ENCODE data around the gene ALG10.
"Not testable (repeated sequence)": the region's sequence is repeated elsewhere in the genome, so short reads cannot be mapped to it uniquely, and the experiment has no call there.

Gene ALG10

GRCh38 chr12:34022079-34022830 is at the start of gene ALG10:
Gene ALG10, plus strand, starts transcription at chr12:34022496. Its CDS starts 104 bp downstream, at chr12:34022600.
- DNase-seq (ENCODE audit: low read depth, low spot score) = peak; percentile 88

GRCh38 chr12:33972884-33973283 is 49.4 kb upstream of the ALG10 start:
- DNase-seq (ENCODE audit: low read depth, low spot score) = not testable (repeated sequence)

GRCh38 chr12:33977887-33978286 is 44.4 kb upstream of the ALG10 start:
- no peak for DNase-seq (ENCODE audit: low read depth, low spot score)

- no peak for DNase-seq (ENCODE audit: low read depth, low spot score)
These were observed 34.0 kb upstream of the ALG10 start for GRCh38 chr12:33988197-33988805.

GRCh38 chr12:33988913-33989312 is 33.4 kb upstream of the ALG10 start:
- DNase-seq (ENCODE audit: low read depth, low spot score) = no peak

- DNase-seq (ENCODE audit: low read depth, low spot score) = no peak
These were observed 27.2 kb upstream of the ALG10 start for GRCh38 chr12:33994857-33995808.

- DNase-seq (ENCODE audit: low read depth, low spot score) = not testable (repeated sequence)
These were observed 13.5 kb upstream of the ALG10 start for GRCh38 chr12:34008835-34009234.

- no peak for DNase-seq (ENCODE audit: low read depth, low spot score)
These were observed 5.9 kb upstream of the ALG10 start for GRCh38 chr12:34016361-34016760.

GRCh38 chr12:34021071-34021470 is 1.2 kb upstream of the ALG10 start:
- DNase-seq (ENCODE audit: low read depth, low spot score) = no peak

- not testable (repeated sequence) for DNase-seq (ENCODE audit: low read depth, low spot score)
These were observed 5.4 kb downstream of the ALG10 start for GRCh38 chr12:34027661-34028060.

GRCh38 chr12:34030591-34030990 is 8.3 kb downstream of the ALG10 start:
- no peak for DNase-seq (ENCODE audit: low read depth, low spot score)

- DNase-seq (ENCODE audit: low read depth, low spot score) = no peak
These were observed 11.5 kb downstream of the ALG10 start for GRCh38 chr12:34033628-34034296.

GRCh38 chr12:34038357-34038756 is 16.1 kb downstream of the ALG10 start:
- not testable (repeated sequence) for DNase-seq (ENCODE audit: low read depth, low spot score)

GRCh38 chr12:34046570-34046969 is 24.3 kb downstream of the ALG10 start:
- DNase-seq (ENCODE audit: low read depth, low spot score) = no peak

- DNase-seq (ENCODE audit: low read depth, low spot score) = not testable (repeated sequence)
These were observed 25.6 kb downstream of the ALG10 start for GRCh38 chr12:34047855-34048254.

- DNase-seq (ENCODE audit: low read depth, low spot score) = no peak
These were observed 26.4 kb downstream of the ALG10 start for GRCh38 chr12:34048714-34049113.

- no peak for DNase-seq (ENCODE audit: low read depth, low spot score)
These were observed 29.2 kb downstream of the ALG10 start for GRCh38 chr12:34051486-34051885.

GRCh38 chr12:34054938-34055337 is 32.6 kb downstream of the ALG10 start:
- DNase-seq (ENCODE audit: low read depth, low spot score) = no peak

Measured in brain pericyte (primary cell).